Prostate gland (tissue), 2 donors: ENCODE results near the gene GAK. TPM values are rescaled to one million over a fixed set of nuclear protein-coding genes. Genes with fewer than 3 reads are reported as not detected.
"Not testable (repeated sequence)": the region's sequence is repeated elsewhere in the genome, so short reads cannot be mapped to it uniquely, and the experiment has no call there.

ENCODE experiments used
- DNase-seq: peaks from one replicate; pipeline ENCODE4 v3.0.0-alpha.2; 2019; ENCODE audit warnings: low spot score
- H3K27ac ChIP-seq, 2 donors: fragments of 200-600 bp; sonication (generic); 2 replicates each; pipeline ENCODE4 v1.5.1; 2017 to 2019
- H3K27me3 ChIP-seq: fragments of 200-600 bp; sonication (generic); replicated peaks from 2 replicates; pipeline ENCODE4 v1.5.1; 2019; ENCODE audit not compliant: insufficient read depth
- H3K36me3 ChIP-seq, 2 donors: fragments of 200-600 bp; sonication (generic); 1 replicate in 1 of 2; 2 replicates in 1 of 2; pipeline versions ENCODE4 v1.5.1 to v1.8.1; 2017 to 2019
- H3K4me1 ChIP-seq: fragments of 200-600 bp; sonication (generic); replicated peaks from 2 replicates; pipeline ENCODE4 v1.5.1; 2019
- H3K4me3 ChIP-seq, 2 donors: fragments of 200-600 bp; sonication (generic); 2 replicates each; pipeline ENCODE4 v1.5.1; 2017 to 2019
- H3K9me3 ChIP-seq: fragments of 200-600 bp; sonication (generic); 2 replicates; pipeline ENCODE4 v1.5.1; 2017
- CTCF ChIP-seq, 4 experiments: fragments of 200-600 bp in 2 of 4; fragments of 450-650 bp in 2 of 4; sonication (generic) in 2 of 4; IDR thresholded peaks; 1 replicate in 3 of 4; 2 replicates in 1 of 4; pipeline ENCODE4 v1.5.1; 2016 to 2019; ENCODE audit warnings: antibody characterized with exemption in 4 of 4, mild to moderate bottlenecking in 2 of 4, moderate library complexity in 2 of 4
- POLR2A ChIP-seq: fragments of 450-650 bp; IDR thresholded peaks from one replicate; pipeline ENCODE4 v1.6.1; 2016; ENCODE audit warnings: antibody characterized with exemption, mild to moderate bottlenecking
- POLR2AphosphoS5 ChIP-seq: sonication (generic); formaldehyde crosslinking; IDR thresholded peaks from one replicate; pipeline ENCODE4 v1.6.1; 2017; ENCODE audit warnings: antibody characterized with exemption
- WGBS: methylation state at CpG from one replicate; pipeline ENCODE4 v1.1.5; 2018; 5-methylcytosine and 5-hydroxymethylcytosine counted together
- intact Hi-C: fragments of 100-400 bp; cut with DNase I; formaldehyde crosslinking; loops from one replicate; pipeline ENCODE4 v1.14.2; 2022
- total RNA-seq, 2 donors: library from RNA; depleted of rRNA; stranded (reverse); fragments of >200 nt; gene quantifications; one replicate each; pipeline ENCODE4 v1.1.0, GENCODE V29; 2016

Gene GAK
- 100 to 1,000 TPM; 158 to 181 TPM for total RNA-seq

DNA sequence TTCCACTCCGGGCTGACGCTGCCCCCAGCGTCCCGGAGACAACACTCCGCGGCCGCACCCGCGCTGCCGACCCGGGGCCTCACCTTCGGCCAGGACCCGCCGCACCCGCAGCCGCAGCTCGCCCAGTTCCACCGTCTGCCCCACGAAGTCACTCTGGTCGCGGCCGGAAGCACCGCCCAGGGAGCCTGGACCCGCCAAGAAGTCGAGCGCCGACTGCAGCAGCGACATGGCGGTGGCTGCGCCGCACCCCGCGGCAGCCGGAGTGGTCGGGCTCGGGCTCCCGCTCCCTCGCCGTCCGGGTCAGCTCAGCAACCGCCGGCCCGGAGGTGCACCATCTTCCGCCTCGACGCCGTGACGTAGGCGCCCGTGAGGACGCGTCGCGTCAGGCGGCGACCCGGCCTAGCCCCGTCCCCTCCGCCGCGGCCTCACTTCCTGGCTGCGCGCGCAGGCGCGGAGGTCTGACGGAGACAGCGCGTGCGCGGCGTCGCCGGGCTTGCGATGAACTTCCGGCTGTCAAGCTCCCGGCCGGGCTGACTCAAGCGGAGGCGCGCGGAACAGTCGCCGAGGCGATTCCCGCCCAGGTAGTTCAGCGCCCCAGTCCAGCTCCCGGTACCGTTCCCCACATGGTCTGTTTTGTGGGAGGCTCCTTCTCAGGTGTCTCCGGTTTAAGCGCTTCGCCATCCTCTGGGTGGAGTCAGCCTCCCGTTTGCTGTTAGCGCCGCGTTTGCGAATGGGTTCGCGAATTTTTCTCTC is at the start of gene GAK, which contains the start of gene TMEM175:
GAK (minus strand) TSS at position 357 of the 753 bp plus-strand sequence; CDS start at position 228, 129 bp downstream.
TMEM175 (plus strand) TSS at position 501 of the 753 bp plus-strand sequence. CDS start 15,280 bp downstream, outside the sequence.
- Histone ChIP-seq H3K4me1 (peaks cover 14% of the 10 kb centered on the region), H3K27ac (peak within 1 kb of the TSS; percentile 82 to 83), H3K27me3 (no peaks in the 10 kb centered on the region), H3K4me3 (peak within 1 kb of the TSS; percentile 89 to 97), H3K36me3 (no peaks in the 10 kb centered on the region), H3K9me3 (no peaks in the 10 kb centered on the region)
- peak; percentile 93 for DNase-seq
- TF ChIP-seq POLR2A, result peak; percentile 83
- TF ChIP-seq CTCF (IDR thresholded peaks at IDR 0.05), result peak in 2 of 4 experiments; percentile 36 to 51
- peak; percentile 94 for TF ChIP-seq POLR2AphosphoS5
- intact Hi-C loops, result loop anchor here (5.0 kb wide), 1 partner anchor 40 kb away; the partner anchor contains the start of gene DGKQ
- WGBS, result 0% methylated on average over 41 of the region's 99 CpGs

- no peak for TF ChIP-seq POLR2A
- no peak for TF ChIP-seq CTCF (IDR thresholded peaks at IDR 0.05)
- no peak for TF ChIP-seq POLR2AphosphoS5
- no peaks in the 10 kb centered on the region for H3K4me1 ChIP-seq
- no peaks in the 10 kb centered on the region for H3K36me3 ChIP-seq
- H3K9me3 ChIP-seq, result no peaks in the 10 kb centered on the region
- no peaks in the 10 kb centered on the region for H3K27me3 ChIP-seq
- WGBS, result 56% methylated on average over 20 of the region's 20 CpGs
- intact Hi-C loops, result no loop called here
- H3K27ac ChIP-seq, result no peak overlapping the region
- DNase-seq, result no peak
- no peak overlapping the region for H3K4me3 ChIP-seq
Observed at GRCh38 chr4:978957-979701, 47.0 kb upstream of the GAK start.

DNA sequence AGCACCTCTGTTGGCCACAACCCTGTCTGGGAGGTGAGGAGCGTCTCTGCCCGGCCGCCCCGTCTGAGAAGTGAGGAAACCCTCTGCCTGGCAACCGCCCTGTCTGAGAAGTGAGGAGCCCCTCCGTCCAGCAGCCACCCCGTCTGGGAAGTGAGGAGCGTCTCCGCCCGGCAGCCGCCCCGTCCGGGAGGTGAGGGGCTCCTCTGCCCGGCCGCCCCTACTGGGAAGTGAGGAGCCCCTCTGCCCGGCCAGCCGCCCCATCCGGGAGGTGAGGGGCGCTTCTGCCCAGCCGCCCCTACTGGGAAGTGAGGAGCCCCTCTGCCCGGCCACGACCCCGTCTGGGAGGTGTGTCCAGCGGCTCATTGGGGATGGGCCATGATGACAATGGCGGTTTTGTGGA is 43.9 kb upstream of the GAK start:
- H3K4me3 ChIP-seq, H3K27me3 ChIP-seq, H3K36me3 ChIP-seq, DNase-seq, H3K27ac ChIP-seq, intact Hi-C loops, H3K9me3 ChIP-seq: not testable (repeated sequence)
- peaks cover 11% of the 10 kb centered on the region for H3K4me1 ChIP-seq
- WGBS, result no CpG with 5 or more reads among the region's 25 CpGs

DNA sequence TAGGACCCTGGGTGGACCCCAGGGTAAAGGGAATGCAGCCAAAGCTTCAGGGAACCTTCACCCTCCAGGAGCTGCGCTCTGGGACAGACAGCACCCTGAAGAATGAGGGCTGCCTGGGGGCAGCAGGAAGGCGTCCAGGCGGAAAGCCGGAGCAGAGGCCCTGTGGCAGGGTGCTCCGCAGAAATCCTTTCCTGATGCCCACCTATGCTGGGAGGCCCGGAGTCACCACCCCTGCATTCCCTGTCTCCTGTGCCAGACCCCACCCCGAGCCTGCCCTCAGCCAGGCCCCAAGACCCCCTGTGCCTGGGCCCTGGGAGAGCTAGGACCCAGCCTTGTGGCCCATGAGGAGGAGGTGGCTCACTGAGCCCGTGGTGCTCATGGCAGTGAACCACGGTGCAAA is 42.6 kb upstream of the GAK start:
- DNase-seq, result no peak
- WGBS, result 80% methylated on average over 9 of the region's 9 CpGs
- TF ChIP-seq POLR2AphosphoS5, result no peak
- no peak for TF ChIP-seq CTCF (IDR thresholded peaks at IDR 0.05)
- no peak for TF ChIP-seq POLR2A
- H3K4me1 ChIP-seq, result peaks cover 11% of the 10 kb centered on the region
- intact Hi-C loops, result loop anchor here (5.0 kb wide), 1 partner anchor 42 kb away; the partner anchor contains the start of genes GAK and TMEM175
- H3K27me3 ChIP-seq, result no peaks in the 10 kb centered on the region
- H3K9me3 ChIP-seq, result no peaks in the 10 kb centered on the region
- no peak overlapping the region for H3K4me3 ChIP-seq
- H3K27ac ChIP-seq, result no peak overlapping the region
- no peaks in the 10 kb centered on the region for H3K36me3 ChIP-seq
